Limb (tissue), 2 donors: Measurements from ENCODE around the gene MAMDC2.

Source experiments
- DNase-seq, 2 donors: peaks; one replicate each; pipeline ENCODE4 v3.0.0-alpha.2; 2016; ENCODE audit errors: extremely low spot score in 2 of 2

MAMDC2 gene

DNA sequence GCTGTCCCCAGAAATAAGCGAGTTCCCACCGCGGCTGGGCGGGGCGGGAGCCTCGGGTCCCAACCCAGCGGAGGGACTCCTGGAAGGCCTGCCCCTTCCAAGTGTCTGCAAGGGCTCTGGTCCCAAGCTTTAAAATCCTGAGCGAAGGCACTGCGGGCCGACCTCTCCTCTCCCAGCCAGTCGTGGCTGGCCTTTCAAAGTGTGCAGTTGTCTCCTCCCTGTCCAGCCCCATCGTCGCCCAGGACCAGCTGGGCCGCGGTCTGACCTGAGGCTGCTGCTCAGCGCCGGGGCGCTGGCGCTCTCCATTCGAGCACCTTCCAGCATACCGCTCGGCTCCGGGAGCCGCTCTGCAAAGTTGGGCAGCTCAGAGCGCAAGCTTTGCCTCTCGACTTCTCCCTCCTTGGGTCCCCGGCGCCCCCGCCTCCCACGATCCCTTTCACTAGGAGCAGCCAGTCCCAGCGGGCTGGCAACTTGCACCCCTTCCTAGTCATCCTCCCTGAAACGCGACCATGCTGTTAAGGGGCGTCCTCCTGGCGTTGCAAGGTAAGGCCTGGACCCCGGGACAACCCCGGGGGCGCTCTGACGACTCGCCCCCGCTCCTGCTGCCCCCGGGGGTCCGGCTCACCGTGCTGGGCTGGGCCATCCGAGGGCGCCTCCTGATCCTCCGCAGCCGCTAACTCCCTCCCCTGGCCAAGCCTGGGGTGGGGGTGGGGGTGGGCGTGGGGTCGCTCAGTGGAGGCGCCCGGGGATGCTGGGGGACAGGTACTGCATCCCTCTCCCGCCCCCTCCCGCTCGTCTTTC lies at the start of gene MAMDC2:
Gene MAMDC2, plus strand, starts transcription at position 160 of the 801 bp plus-strand sequence. Its CDS starts 350 bp downstream, at position 510.
- DNase-seq = peak in 1 of 2 donors; percentile 63

DNA sequence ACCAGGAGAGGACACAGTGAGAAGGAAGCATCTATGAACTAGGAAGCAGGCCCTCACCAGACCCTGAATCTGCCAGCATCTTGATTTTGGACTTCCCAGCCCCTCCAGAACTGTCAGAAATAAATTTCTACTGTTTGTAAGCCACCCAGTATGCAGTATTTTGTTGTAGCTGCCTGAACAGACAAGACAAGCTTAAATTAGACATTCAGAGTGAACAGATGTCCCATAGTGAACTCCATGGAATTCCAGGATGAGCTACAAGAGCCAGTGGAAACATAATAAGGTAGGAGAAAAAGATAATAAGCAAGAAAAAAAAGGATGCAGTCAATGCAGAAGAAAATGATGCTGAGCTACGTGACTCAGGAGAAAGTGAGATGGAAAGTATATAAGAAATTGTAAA lies 47.8 kb upstream of the MAMDC2 start:
- no peak for DNase-seq

GRCh38 chr9:69996967-69997366 lies 46.7 kb upstream of the MAMDC2 start:
- no peak for DNase-seq

DNA sequence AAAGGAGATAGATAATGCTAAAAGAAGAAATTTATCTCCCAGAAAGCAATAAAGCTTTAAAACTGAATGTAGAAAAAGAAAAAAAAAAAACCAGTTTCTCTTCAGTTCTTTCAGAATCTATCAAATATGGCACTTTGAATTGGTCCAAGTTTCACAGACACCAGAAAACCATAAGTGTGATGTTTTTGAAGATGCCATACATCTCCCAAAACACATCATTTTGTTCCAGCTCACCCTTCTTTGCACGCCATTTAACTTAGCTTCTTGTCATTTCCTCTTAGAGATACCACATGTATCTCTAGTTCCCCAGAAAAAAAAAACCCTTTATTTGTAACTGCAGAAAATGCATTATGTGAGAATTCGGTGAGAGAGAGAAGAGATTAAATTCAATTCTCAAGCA lies 46.1 kb upstream of the MAMDC2 start:
- no peak for DNase-seq

- DNase-seq = no peak
These were observed 44.3 kb upstream of the MAMDC2 start for GRCh38 chr9:69999315-69999714.

DNA sequence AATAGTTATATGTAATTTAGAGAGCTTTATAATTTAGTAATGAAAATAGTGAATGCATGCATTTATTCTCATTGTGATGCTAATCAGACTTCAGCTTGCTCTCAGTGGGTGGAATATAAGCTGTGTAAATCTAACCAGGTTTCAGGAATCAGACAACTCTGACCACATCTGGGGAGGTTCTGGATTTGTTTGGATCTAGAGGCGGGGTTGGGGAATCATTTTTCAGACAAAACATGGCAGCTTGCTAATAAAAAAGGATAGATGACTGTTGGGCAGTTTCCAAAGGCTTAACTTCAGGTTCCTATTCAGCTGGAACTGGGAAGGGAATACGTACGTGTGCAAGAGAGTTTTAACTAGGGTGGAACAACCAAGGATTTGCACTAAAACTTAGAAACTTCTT lies 43.2 kb upstream of the MAMDC2 start:
- no peak for DNase-seq

DNA sequence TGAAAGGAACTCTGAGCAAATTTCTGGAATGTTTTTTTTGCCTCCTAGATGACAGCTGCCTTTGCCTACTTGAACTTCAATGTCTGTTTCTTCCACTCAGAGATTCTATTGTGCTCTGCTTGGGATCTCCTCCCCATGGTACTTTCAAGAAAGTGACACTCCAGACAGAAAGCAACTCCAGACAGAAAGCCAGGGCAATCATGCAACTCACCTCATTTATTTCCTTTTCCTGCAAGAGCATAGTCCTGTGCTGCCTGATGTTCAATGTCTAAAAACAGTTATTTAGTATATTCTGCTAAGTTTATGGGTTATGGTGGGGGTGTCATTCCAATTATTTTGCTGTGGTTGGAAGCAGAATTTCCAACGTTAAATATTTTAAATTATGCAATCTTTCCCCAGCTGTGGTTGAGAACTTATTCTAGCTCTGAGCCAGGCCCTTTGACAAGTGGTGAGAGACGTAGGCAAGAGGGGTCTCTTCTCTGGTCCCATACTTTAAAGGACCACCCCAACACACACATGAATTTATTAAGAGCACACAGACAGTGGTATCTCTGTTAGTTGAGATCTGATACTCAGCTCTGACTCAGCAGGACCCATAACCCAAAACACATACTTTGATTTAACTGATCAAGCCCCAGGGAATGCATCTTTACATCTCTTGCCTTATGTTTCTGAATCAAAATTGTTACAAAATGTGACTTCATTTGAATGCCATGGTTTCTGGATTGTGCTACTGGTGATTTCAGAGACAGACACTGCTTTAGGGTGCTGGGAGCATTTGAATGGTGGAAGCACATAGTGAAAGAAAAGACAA lies 39.5 kb upstream of the MAMDC2 start:
- no peak for DNase-seq

DNA sequence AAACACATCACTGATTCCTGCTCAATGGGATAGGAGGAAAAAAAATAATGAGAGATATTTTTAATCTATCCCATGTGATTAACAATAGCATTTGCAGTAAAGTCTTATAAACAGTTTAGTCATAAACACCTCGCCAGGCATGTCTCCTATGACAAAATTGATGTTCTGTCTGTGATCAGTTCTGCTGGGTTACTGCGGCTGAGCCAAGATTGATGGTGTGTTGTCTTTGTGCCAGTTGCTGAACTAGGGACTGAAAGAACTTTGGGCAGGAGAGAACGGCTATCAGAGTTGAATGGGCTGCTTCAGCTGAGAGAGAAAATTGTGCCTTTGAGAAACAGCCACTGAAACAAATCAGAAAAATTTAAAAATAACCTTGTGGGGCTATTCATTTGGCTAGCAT lies 37.3 kb upstream of the MAMDC2 start:
- no peak for DNase-seq

DNA sequence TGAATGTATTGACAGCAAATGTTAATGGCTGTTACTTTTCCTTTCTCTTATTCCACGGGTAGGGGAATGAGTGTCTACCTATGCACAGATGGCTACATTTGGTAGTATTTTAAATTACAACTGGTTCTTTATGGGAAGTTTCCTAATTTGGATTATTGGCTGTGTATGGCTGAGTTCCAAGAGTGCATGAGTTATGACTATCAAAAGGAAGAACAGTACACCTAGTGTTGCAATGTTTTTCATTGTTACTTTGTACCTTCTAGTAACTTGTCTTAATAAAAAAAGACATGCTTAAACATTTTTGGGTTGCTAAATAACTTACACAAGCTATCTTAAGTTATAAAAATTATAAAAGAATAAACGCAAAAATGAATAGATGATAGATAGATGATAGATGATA lies 35.8 kb upstream of the MAMDC2 start:
- DNase-seq = no peak

DNA sequence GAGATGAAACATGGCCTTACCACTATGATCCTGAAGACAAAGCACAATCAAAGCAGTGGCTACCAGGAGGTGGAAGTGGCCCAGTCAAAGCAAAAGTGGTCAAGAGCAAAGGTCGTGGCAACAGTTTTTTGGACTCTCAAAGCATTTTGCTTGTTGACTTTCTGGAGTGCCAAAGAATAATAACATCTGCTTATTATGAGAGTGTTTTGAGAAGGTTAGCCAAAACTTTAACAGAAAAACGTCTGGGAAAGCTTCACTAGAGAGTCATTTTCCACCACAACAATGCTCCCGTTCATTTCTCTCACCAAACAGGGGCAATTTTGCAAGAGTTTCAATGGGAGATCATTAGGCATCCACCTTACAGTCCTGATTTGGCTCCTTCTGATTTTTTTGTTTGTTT lies 33.6 kb upstream of the MAMDC2 start:
- DNase-seq = no peak

GRCh38 chr9:70011366-70011765 lies 32.3 kb upstream of the MAMDC2 start:
- DNase-seq = no peak

GRCh38 chr9:70012569-70012968 lies 31.1 kb upstream of the MAMDC2 start:
- no peak for DNase-seq

DNA sequence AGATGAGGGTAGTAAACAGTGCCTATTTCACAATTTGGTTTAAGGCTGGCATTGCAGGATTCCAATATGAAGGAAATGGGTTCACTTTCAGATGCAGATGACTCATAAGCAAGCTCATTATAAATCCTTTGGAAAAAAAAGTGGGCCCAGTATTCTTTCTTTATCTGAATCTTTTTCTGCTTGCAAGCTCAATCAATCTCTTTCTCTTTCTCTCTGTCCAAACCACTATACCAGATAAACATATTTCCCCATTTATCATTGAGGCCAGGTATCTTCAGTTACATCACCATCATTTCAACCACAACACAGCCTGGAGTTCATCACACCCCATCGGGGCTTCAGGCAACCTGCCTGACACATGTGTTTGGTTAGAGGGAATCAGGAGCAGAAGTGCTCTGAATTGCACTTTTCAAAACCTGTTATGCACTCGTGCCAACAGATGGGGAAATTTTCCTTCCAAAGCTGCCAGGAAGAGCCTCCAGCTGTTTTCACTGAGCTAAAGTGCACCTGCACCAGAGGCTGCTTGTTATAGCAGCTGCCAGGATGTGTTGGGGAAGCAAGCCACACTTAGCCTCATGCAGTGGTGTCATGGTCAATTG lies 30.0 kb upstream of the MAMDC2 start:
- peak in 1 of 2 donors; percentile 40 for DNase-seq

DNA sequence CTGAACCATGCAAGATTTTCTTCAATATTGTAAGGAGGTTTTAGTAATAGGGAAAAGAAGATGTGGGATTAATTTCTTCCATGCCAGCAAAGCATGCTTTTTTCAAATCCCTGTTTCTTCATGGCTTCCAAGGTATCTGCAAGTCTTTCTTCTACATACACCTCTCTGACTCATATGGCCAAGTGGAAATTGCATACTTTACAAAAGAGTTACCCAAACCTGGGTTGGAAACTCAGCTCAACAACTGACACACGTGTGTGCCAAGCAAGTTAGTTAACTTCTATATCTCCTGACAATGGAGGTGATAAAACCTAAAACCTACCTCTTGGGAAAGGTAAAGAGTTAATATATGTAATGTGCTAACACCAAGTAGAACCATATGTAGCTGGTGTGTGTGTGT lies 28.5 kb upstream of the MAMDC2 start:
- DNase-seq = no peak

GRCh38 chr9:70020217-70020616 lies 23.4 kb upstream of the MAMDC2 start:
- no peak for DNase-seq

GRCh38 chr9:70020991-70021571 lies 22.6 kb upstream of the MAMDC2 start:
- peak in 1 of 2 donors; percentile 51 for DNase-seq

DNA sequence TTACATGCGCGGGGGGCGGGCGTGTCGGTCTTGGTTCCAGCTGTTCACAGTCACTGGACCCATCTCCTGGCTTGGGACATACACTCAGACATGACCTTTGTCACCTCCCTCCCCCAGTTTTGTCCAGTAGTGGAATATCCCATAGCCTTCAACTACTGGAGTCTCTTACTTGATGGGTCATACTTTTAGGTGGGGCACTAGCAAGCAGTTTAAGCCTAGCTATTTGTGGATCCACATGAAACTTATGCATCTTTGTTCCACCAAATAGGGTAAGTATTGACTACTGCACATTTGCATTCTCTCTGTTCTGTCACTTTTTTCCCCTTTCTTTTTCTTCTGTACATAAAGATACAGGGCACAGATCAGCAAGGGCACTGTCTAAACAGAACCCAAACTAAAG lies 15.4 kb upstream of the MAMDC2 start:
- DNase-seq = no peak

DNA sequence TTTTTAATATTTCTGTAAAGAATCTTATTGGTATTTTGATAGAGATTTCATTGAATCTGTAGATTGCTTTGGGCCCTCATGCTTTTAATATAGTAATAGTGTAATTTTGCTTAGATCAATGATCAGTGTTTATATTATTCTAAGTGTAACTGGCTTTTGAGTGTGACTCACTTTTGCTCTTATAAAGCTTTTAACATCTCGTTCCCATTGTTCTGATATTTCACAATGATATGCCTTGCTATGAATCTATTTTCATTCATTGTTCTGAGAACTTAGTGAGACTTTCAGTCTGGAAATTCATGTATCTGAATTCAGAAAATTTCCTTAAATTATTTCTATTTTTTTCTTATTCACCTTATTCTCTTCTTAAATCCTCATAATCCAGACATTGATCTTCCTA lies 13.5 kb upstream of the MAMDC2 start:
- DNase-seq = no peak

- no peak for DNase-seq
These were observed 12.5 kb upstream of the MAMDC2 start for GRCh38 chr9:70031141-70031545.

DNA sequence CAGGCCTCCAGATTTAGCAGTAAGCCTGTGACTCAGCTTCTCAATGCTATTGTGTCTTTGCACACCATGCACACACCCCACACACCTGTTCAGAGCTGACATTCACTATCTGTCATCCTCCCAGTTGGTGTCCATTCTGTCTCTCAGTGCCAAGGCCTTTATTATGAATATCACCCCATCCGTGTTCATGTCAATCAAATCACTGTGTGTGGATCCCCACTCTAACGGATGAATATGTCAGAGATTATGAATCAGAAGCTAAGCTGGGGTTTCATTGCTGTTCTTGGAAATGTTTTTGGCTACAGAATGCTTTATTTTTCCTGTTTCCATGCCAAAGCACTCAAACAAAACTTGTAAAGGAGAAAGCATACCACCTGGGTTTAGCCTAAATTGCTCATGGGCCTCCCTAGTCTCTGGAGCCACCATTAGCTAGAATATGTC lies 9.4 kb upstream of the MAMDC2 start:
- no peak for DNase-seq

- no peak for DNase-seq
These were observed 8.0 kb upstream of the MAMDC2 start for GRCh38 chr9:70035691-70036090.

- DNase-seq = no peak
These were observed 7.0 kb upstream of the MAMDC2 start for GRCh38 chr9:70036641-70037040.
